GM12874 (cell line): ENCODE results near the gene SDC3.

Experiments
- CTCF ChIP-seq: IDR thresholded peaks from 2 replicates; pipeline ENCODE4 v1.5.1; 2011; ENCODE audit warnings: low read depth, mild to moderate bottlenecking, control low read depth, low read length, moderate library complexity; ENCODE audit not compliant: insufficient read depth

The SDC3 gene

GRCh38 chr1:30889511-30889910 is 19.0 kb downstream of the SDC3 start:
- no peak for TF ChIP-seq CTCF

GRCh38 chr1:30888975-30889374 is 19.6 kb downstream of the SDC3 start:
- TF ChIP-seq CTCF, result no peak

- TF ChIP-seq CTCF, result no peak
Measured at GRCh38 chr1:30888391-30888790, 20.2 kb downstream of the SDC3 start.

- no peak for TF ChIP-seq CTCF
Measured at GRCh38 chr1:30887485-30888315, 20.9 kb downstream of the SDC3 start.

- no peak for TF ChIP-seq CTCF
Measured at GRCh38 chr1:30886710-30887428, 21.7 kb downstream of the SDC3 start.

- TF ChIP-seq CTCF, result no peak
Measured at GRCh38 chr1:30885570-30886522, 22.7 kb downstream of the SDC3 start.

GRCh38 chr1:30884723-30885122 is 23.8 kb downstream of the SDC3 start:
- no peak for TF ChIP-seq CTCF
